GM21390 (cell line): ENCODE measurements around the gene CA5B.
"Not testable (repeated sequence)": the region's sequence is repeated elsewhere in the genome, so short reads cannot be mapped to it uniquely, and the experiment has no call there.

Experiments used
- ATAC-seq: cut with Tn5 transposase; IDR thresholded peaks from one replicate; pipeline ENCODE4 v1.9.1; 2021; ENCODE audit not compliant: unreplicated experiment

Gene CA5B

DNA sequence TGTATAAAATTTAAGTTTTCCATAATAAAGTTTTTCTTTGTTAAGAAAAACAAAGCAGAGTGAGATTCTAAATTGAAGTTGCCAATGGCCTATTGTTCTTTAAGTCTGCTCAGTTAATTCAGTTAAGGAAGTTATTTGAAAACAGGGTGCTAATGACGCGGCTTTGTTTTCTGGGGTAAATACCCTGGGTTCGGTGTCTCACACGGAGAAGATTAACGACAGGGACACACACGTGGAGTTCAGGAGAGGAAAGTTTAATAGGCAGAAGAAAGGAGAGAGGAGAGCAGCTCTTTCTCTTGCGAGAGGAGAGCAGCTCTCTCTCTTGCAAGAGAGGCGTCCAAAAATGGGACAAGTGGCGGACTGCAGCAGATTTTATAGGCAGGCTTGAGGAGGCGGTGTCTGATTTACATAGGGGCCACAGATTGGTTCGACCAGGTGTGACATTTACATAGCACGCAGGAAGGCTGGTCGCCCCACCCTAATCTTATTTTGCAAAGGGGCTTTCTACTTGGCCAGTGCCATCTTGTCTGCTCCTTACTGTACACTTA is 9.6 kb downstream of the CA5B start:
- no peak for ATAC-seq

DNA sequence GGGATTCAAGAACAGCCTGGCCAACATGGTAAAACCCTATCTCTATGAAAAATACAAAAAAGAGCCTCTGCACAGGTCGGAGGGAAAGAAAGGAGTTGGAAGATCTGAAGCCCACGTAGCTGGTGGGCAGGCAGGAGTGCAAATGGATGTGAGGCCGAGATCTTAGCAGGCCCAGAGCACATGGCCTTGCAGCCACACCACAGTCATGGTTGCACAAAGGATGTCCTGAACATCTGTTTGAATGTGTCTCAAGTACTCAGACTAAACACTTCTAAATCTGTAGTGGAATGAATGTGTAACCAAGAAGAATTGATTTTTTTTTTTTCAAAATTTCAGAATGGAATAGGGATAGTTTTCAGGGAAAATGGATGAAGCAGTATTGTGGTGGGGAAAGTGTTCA is 10.8 kb downstream of the CA5B start:
- ATAC-seq, result no peak

DNA sequence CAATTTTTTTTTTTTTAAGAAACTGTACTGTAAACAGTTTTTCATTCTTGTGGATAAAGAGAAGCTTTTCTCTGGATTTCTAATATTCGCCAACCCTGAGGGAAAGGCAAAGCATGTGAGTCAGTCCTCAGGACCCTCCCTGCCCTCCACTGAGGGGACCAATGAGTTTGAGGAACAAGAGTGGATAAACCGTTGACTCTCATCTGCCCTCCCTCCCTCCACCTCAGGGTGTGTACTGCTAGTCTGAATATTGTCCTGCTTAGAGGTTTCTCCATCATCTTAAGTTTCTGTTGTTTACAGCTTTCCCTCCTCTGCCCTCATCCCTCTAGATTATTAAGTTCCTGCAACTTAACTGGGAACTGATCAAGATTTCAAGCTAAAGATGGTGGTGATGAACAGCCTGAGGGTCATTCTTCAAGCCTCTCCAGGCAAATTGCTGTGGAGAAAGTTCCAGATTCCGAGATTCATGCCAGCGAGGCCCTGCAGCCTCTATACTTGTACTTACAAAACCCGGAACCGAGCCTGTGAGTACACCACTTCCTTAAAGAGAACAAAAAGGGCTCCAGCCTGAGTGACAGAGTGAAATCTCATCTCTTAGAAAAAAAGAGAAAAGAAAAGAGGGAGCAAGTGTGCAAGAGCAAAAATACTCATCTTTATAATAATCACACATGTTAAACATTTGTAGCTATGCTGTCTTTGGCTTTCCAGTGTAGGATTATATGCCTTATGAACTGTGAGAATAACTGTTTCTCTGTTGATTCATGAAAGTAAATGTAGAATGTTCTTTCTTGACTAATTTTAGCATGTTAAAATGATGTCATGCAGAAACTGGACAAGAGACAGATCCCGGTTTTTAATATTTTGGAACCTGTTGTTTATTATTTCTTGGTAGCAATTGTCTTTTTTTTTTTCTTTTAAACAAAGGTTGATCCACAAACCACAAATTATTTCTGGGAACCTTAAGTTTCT is 11.9 kb downstream of the CA5B start:
- peak; percentile 92 for ATAC-seq

DNA sequence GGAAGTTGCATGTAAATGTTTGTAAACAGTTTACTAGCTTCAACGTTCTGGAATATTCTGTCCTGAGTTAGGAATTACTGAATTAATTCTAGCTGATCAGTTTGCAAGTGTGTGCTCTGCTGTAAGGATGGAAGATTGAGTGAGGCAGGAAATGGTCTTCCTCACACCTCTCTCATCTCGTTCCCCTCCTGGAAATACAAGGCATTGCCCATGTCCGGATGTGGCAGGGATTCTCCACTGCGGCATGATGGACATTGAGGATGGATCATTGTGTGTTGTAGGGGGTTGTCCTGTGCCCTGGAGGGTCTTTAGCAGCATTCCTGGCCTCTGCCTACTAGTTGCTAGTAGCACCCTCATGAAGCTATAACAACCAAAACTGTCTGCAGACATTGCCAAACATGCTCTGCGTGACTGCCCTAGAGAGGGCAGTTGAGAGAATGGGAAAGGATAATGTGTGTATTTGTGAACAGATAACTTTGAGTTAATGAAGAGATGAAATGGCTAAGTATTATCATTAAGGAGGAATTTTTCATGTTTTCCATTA is 12.6 kb downstream of the CA5B start:
- ATAC-seq, result no peak

DNA sequence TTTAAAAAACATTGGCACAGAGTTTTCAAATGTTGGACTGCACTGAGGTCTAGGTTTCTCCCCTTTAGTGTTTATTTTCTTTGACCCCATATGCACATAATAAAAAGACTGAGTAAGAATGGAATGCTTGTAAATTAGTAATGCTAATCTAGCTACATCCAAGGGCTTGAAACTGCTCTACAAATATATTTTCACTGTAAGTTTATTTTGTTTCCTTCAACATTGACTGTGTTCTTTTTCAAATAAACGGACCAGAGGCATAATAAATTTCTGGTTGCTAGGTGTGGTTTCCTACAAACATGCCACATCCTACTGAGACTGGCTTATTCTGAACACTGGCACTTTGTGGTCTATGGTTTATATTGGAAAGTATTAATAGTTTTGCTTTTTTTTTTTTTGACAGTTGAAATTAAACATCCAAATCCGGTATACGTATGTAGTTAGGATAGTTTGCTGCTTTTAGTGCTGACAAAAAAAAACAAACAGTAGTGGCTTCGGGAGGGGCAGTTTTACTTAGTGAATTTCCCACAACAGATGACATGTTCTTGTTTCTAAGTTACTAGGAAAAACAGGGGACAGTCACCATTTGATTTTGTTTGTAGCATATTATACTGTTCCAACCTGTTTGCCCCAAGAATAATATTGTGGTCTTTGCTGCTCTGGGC is 13.2 kb downstream of the CA5B start:
- no peak for ATAC-seq

- ATAC-seq, result no peak
Observed at GRCh38 chrX:15755091-15755490, 17.0 kb downstream of the CA5B start.

- no peak for ATAC-seq
Observed at GRCh38 chrX:15758140-15758539, 20.1 kb downstream of the CA5B start.

DNA sequence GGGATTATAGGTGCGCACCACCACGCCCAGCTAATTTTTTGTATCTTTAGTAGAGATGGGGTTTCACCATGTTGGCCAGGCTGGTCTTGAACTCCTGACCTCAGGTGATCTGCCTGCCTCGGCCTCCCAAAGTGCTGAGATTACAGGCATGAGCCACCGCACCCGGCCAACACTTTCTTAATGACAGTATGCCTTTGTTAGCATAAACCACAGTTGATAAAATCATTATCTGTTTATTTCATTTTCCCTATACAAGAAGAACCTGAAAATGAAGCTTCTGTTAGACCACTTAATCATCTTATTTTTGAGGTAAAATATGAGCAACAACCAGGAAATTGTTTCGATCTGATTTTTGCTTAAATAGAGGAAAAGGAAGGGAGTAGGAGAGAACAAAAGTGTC is 21.8 kb downstream of the CA5B start:
- ATAC-seq, result not testable (repeated sequence)

GRCh38 chrX:15761564-15762191 is 23.6 kb downstream of the CA5B start:
- ATAC-seq, result no peak

- no peak for ATAC-seq
Observed at GRCh38 chrX:15769300-15769954, 31.4 kb downstream of the CA5B start.

DNA sequence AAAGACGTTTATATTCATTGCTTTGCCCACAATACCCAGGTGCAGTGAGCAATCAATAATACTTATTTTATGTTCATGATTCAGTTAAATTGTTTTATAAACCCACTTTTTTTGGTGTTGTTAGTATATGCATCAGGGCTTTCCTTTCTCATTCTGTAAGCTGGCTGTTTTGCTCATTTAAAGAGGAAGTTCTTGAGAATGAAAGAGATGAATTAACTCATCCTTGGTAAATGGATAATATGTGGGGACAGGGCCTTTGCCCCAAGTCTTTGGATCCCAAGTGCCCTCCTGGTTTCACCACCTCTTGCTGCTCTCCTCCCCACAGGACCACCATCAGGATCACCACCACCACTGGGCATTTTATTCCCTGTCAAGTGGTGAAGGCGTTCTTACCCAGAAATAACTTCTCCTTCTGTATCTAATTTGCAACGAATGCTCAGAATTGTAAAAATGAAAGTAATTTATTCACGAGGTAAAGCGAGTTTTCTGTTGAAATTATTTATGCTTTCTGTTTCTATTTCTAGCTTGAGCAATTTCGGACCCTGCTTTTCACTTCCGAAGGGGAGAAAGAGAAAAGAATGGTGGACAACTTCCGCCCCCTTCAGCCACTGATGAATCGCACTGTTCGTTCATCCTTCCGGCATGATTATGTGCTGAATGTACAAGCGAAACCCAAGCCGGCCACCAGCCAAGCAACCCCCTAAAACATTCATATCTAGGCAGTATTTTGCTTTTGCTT is 44.1 kb downstream of the CA5B start:
- ATAC-seq, result peak; percentile 89

DNA sequence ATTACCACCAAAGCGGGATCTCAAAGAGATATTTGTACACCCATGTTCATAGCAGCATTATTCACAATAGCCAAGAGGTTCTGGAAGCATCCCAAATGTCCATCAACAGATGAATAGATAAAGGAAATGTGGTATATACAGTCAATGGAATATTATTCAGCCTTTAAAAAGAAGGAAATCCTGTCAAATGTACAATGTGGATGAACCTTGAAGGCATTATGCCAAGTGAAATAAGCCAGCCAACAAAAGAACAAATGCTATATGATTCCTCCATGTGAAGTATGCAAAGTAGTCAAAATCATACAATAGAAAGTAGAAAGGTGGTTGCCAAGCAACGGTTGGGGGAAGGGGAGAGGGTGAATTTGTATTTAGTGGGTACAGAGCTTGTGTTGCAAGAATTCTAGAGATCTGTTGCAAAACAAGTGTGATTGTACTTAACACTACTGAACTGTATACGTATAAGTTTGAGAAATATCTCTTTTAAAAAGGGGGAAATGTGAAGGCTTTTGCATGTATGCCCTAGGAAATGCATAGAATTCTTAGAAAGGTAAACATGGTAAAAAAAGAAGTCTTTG is 47.2 kb downstream of the CA5B start:
- ATAC-seq, result no peak

GRCh38 chrX:15786915-15787314 is 48.8 kb downstream of the CA5B start:
- no peak for ATAC-seq

- ATAC-seq, result peak; percentile 92
Observed at GRCh38 chrX:15789979-15790768, 52.1 kb downstream of the CA5B start, which contains the start of gene ZRSR2. Gene ZRSR2 (plus strand): TSS chrX:15790484. CDS start chrX:15790496, 12 bp downstream.

GRCh38 chrX:15790769-15791290 is 52.8 kb downstream of the CA5B start:
- ATAC-seq, result peak; percentile 39

GRCh38 chrX:15797707-15798106 is 59.6 kb downstream of the CA5B start:
- ATAC-seq, result no peak

- ATAC-seq, result no peak
Observed at GRCh38 chrX:15804563-15804962, 66.5 kb downstream of the CA5B start.

GRCh38 chrX:15808254-15808653 is 70.2 kb downstream of the CA5B start:
- ATAC-seq, result no peak
